IMR-90 (cell line): ENCODE data around the gene GLT8D2. TPM values are rescaled to one million over a fixed set of nuclear protein-coding genes. Genes with fewer than 3 reads are reported as not detected.
A peak's percentile ranks its signal among the peaks of the same experiment; 100 is the strongest.

Experiments used
- ATAC-seq: fragments of 200-7000 bp; cut with Tn5 transposase; 2 replicates; pipeline ENCODE4 v1.9.1; 2020; ENCODE audit warnings: low read depth, mild to moderate bottlenecking, moderate library complexity
- BruUV-seq: library from RNA; stranded (reverse); fragments of 400-500 nt; replicated peaks from 2 replicates; lab custom pipeline; 2021; lab: Mats Ljungman, UMichigan
- CTCF ChIA-PET: fragments of 300-600 bp; formaldehyde crosslinking; extraction: SDS; loops from one replicate; lab custom pipeline; 2021; ENCODE audit warnings: antibody characterized with exemption; lab: Yijun Ruan, JAX
- POLR2A ChIA-PET: fragments of 300-600 bp; sonication (Branson Sonifier 250); formaldehyde crosslinking; loops from one replicate; lab custom pipeline; 2022; ENCODE audit warnings: antibody characterized with exemption; ENCODE audit not compliant: unreplicated experiment; lab: Charles Lee
- DNase-seq: peaks from one replicate; pipeline ENCODE4 v3.0.0; 2013
- H2AFZ ChIP-seq: replicated peaks from 2 replicates; pipeline ENCODE3; 2013; ENCODE audit warnings: low read length, mild to moderate bottlenecking; ENCODE audit not compliant: poor library complexity
- H2AK5ac ChIP-seq: 2 replicates; pipeline ENCODE4 v1.6.1; 2013; ENCODE audit warnings: low read depth, low read length, inconsistent platforms
- H2AK9ac ChIP-seq: replicated peaks from 2 replicates; pipeline ENCODE3; 2013; ENCODE audit warnings: mild to moderate bottlenecking, low read depth, low read length, moderate library complexity; ENCODE audit not compliant: poor library complexity
- H2BK120ac ChIP-seq: 2 replicates; pipeline ENCODE4 v1.6.1; 2013; ENCODE audit warnings: low read depth, low read length, inconsistent platforms
- H2BK15ac ChIP-seq: 3 replicates; pipeline ENCODE4 v1.6.1; 2013; ENCODE audit warnings: low read depth, low read length, inconsistent platforms
- H2BK20ac ChIP-seq: 2 replicates; pipeline ENCODE4 v1.6.1; 2013; ENCODE audit warnings: low read depth, mild to moderate bottlenecking, inconsistent platforms, low read length, moderate library complexity
- H2BK5ac ChIP-seq: 2 replicates; pipeline ENCODE4 v1.6.1; 2013; ENCODE audit warnings: mild to moderate bottlenecking, low read depth, low read length, inconsistent platforms; ENCODE audit not compliant: poor library complexity, severe bottlenecking
- H3K14ac ChIP-seq: replicated peaks from 2 replicates; pipeline ENCODE4 v1.6.1; 2013; ENCODE audit warnings: low read depth, low read length, inconsistent platforms
- H3K18ac ChIP-seq: 2 replicates; pipeline ENCODE4 v1.6.1; 2013; ENCODE audit warnings: low read depth, low read length, control low read depth
- H3K23ac ChIP-seq: 2 replicates; pipeline ENCODE4 v1.6.1; 2013; ENCODE audit warnings: low read depth, low read length, inconsistent platforms
- H3K27ac ChIP-seq: 2 replicates; pipeline ENCODE4 v1.5.1; 2013; ENCODE audit warnings: mild to moderate bottlenecking, control low read depth, low read length; ENCODE audit not compliant: insufficient read depth
- H3K27me3 ChIP-seq: 2 replicates; pipeline ENCODE4 v1.6.1; 2013; ENCODE audit warnings: low read length; ENCODE audit not compliant: control insufficient read depth, insufficient read depth
- H3K36me3 ChIP-seq: 2 replicates; pipeline ENCODE4 v1.6.1; 2013; ENCODE audit warnings: low read length, mixed read lengths; ENCODE audit not compliant: control insufficient read depth, insufficient read depth
- H3K4ac ChIP-seq: 2 replicates; pipeline ENCODE4 v1.6.1; 2013; ENCODE audit warnings: low read depth, low read length, inconsistent platforms
- H3K4me1 ChIP-seq: 2 replicates; pipeline ENCODE4 v1.6.1; 2013; ENCODE audit warnings: low read length, mixed read lengths; ENCODE audit not compliant: control insufficient read depth, insufficient read depth
- H3K4me2 ChIP-seq: 2 replicates; pipeline ENCODE4 v1.6.1; 2013; ENCODE audit warnings: low read depth, mild to moderate bottlenecking, control low read depth, low read length, moderate library complexity
- H3K4me3 ChIP-seq: 2 replicates; pipeline ENCODE4 v1.5.1; 2013; ENCODE audit warnings: low read depth, mild to moderate bottlenecking, control low read depth, low read length, moderate library complexity; ENCODE audit not compliant: insufficient read depth
- H3K56ac ChIP-seq: 2 replicates; pipeline ENCODE4 v1.6.1; 2013; ENCODE audit warnings: low read length, inconsistent platforms; ENCODE audit not compliant: insufficient read depth; ENCODE audit errors: extremely low read depth
- H3K79me1 ChIP-seq, 2 experiments: 2 replicates each; pipeline ENCODE4 v1.6.1; 2013; ENCODE audit warnings: low read length in 2 of 2, inconsistent platforms in 1 of 2, low read depth in 1 of 2
- H3K9ac ChIP-seq: 2 replicates; pipeline ENCODE4 v1.6.1; 2013; ENCODE audit warnings: low read depth, low read length, control low read depth
- H3K9me1 ChIP-seq: 2 replicates; pipeline ENCODE4 v1.6.1; 2013; ENCODE audit warnings: low read length, inconsistent platforms; ENCODE audit not compliant: insufficient read depth
- H3K9me3 ChIP-seq: 2 replicates; pipeline ENCODE4 v1.6.1; 2013; ENCODE audit warnings: low read length; ENCODE audit not compliant: control insufficient read depth, insufficient read depth
- H4K20me1 ChIP-seq: 2 replicates; pipeline ENCODE4 v1.6.1; 2013; ENCODE audit warnings: low read length, inconsistent platforms; ENCODE audit not compliant: insufficient read depth
- H4K5ac ChIP-seq: 2 replicates; pipeline ENCODE4 v1.6.1; 2013; ENCODE audit warnings: mild to moderate bottlenecking, low read depth, low read length, control low read depth
- H4K8ac ChIP-seq, 2 experiments: 2 replicates each; pipeline ENCODE4 v1.6.1; 2013; ENCODE audit warnings: low read depth in 2 of 2, low read length in 2 of 2, control low read depth in 1 of 2, inconsistent platforms in 1 of 2
- H4K91ac ChIP-seq: 2 replicates; pipeline ENCODE4 v1.6.1; 2013; ENCODE audit warnings: low read depth, low read length, inconsistent platforms; ENCODE audit not compliant: insufficient read depth
- BHLHE40 ChIP-seq: fragments of 150-350 bp; IDR thresholded peaks from 2 replicates; pipeline ENCODE4 v1.6.1; 2016; ENCODE audit warnings: mild to moderate bottlenecking, low read depth, low read length
- CEBPB ChIP-seq: IDR thresholded peaks from 2 replicates; pipeline ENCODE4 v1.6.1; 2012; ENCODE audit warnings: low read depth, low read length, improper control_type of control experiment
- CHD1 ChIP-seq: IDR thresholded peaks from 2 replicates; pipeline ENCODE4 v1.6.1; 2012; ENCODE audit warnings: low read depth, low read length, improper control_type of control experiment
- CTCF ChIP-seq: conservative IDR thresholded peaks from 2 replicates; pipeline ENCODE4 v1.5.1; 2012; ENCODE audit warnings: mild to moderate bottlenecking, low read depth, low read length, improper control_type of control experiment
- ELK1 ChIP-seq: fragments of 150-350 bp; IDR thresholded peaks from 2 replicates; pipeline ENCODE4 v1.6.1; 2016; ENCODE audit warnings: low read depth, mild to moderate bottlenecking, low read length, moderate library complexity, borderline replicate concordance
- FOS ChIP-seq: fragments of 150-350 bp; IDR thresholded peaks from 2 replicates; pipeline ENCODE4 v1.6.1; 2016; ENCODE audit warnings: low read depth, low read length
- MAFK ChIP-seq: IDR thresholded peaks from 2 replicates; pipeline ENCODE4 v1.6.1; 2012; ENCODE audit warnings: low read depth, low read length, improper control_type of control experiment
- MXI1 ChIP-seq: IDR thresholded peaks from 2 replicates; pipeline ENCODE4 v1.6.1; 2012; ENCODE audit warnings: low read depth, mild to moderate bottlenecking, low read length, moderate library complexity, borderline replicate concordance
- NFE2L2 ChIP-seq: fragments of 150-350 bp; IDR thresholded peaks from 2 replicates; pipeline ENCODE4 v1.6.1; 2016; ENCODE audit warnings: low read depth, mild to moderate bottlenecking, low read length
- POLR2A ChIP-seq: IDR thresholded peaks from 2 replicates; pipeline ENCODE4 v1.6.1; 2012; ENCODE audit warnings: mild to moderate bottlenecking, low read depth, low read length
- RCOR1 ChIP-seq: IDR thresholded peaks from 2 replicates; pipeline ENCODE4 v1.6.1; 2012; ENCODE audit warnings: mild to moderate bottlenecking, low read length, improper control_type of control experiment; ENCODE audit not compliant: insufficient replicate concordance
- RFX5 ChIP-seq: IDR thresholded peaks from 2 replicates; pipeline ENCODE4 v1.8.0; 2012; ENCODE audit warnings: low read depth, mild to moderate bottlenecking, low read length, moderate library complexity
- SMC3 ChIP-seq: fragments of 150-350 bp; IDR thresholded peaks from 2 replicates; pipeline ENCODE4 v1.6.1; 2016; ENCODE audit warnings: low read depth, mild to moderate bottlenecking, antibody characterized with exemption, low read length, moderate library complexity
- USF2 ChIP-seq: fragments of 150-350 bp; IDR thresholded peaks from 2 replicates; pipeline ENCODE4 v1.6.1; 2017; ENCODE audit warnings: mild to moderate bottlenecking, antibody characterized with exemption, low read length, low read depth
- WGBS, 2 experiments: methylation state at CpG; one replicate each; pipeline versions ENCODE4 v1.1.5 to v1.1.7; 2013; ENCODE audit warnings: missing lambda C conversion rate in 2 of 2; ENCODE audit not compliant: insufficient read length in 1 of 2; ENCODE audit errors: extremely low coverage in 2 of 2; 5-methylcytosine and 5-hydroxymethylcytosine counted together
- dilution Hi-C: fragments of 300-500 bp; cut with HindIII; formaldehyde crosslinking; loops from one replicate; pipeline ENCODE4 v1.14.3; 2018; ENCODE audit warnings: low sequenced_read_pairs; ENCODE audit not compliant: unreplicated experiment
- in situ Hi-C: fragments of 300-500 bp; cut with MboI; formaldehyde crosslinking; loops from 3 replicates; pipeline ENCODE4 v1.14.3; 2019; ENCODE audit warnings: low sequenced_read_pairs, inconsistent platforms, mixed read lengths
- intact Hi-C: fragments of 100-400 bp; cut with micrococcal nuclease; formaldehyde crosslinking; loops from 2 replicates; pipeline ENCODE4 v1.10.0; 2022
- polyA plus RNA-seq, 3 experiments: library from polyadenylated mRNA; depleted of rRNA; stranded (reverse); fragments of >200 nt; gene quantifications; 2 replicates each; pipeline ENCODE4 v1.2.3, GENCODE V29; 2012; ENCODE audit warnings: low replicate concordance in 1 of 3
- total RNA-seq: library from RNA; depleted of rRNA; stranded (reverse); fragments of >200 nt; gene quantifications from 2 replicates; pipeline ENCODE4 v1.2.3, GENCODE V29; 2012

GLT8D2 gene
- total and polyA plus RNA-seq, 2 of the 4 experiments (the other 2 are of a cell fraction), result 33.5 to 47.9 TPM

- no peak for TF ChIP-seq FOS
Observed at GRCh38 chr12:103969391-103969790, 80.6 kb downstream of the GLT8D2 start (continued).

- no peaks in the 10 kb centered on the region for H3K9me3 ChIP-seq
- ChIA-PET CTCF (interaction anchor here (1.2 kb wide), 1 partner anchor 101 kb away, joined by 3 read pairs; no protein-coding TSS in a partner anchor), POLR2A (interaction anchor here (1.4 kb wide), 1 partner anchor 10 kb away, joined by 6 read pairs; a partner anchor contains a TSS)
- intact Hi-C loops, result loop anchor here (2.0 to 10.0 kb wide), 3 partner anchors 82 to 318 kb away; partner anchors contain the start of gene HCFC2
- H2BK20ac ChIP-seq, result no peak overlapping the region
- peak overlapping the region; percentile 96; the same call in 1 of the 2 replicates for H3K56ac ChIP-seq
- no peak overlapping the region for H2AK9ac ChIP-seq
- no CpG with 5 or more reads among the region's 1 CpG for WGBS, 2 experiments
- H3K4me1 ChIP-seq, result peaks cover 12% of the 10 kb centered on the region
- no peak overlapping the region for H4K91ac ChIP-seq
- BruUV-seq, result TSS peak; percentile 49
- H3K4me3 ChIP-seq, result peak overlapping the region; percentile 85
- H2BK120ac ChIP-seq, result no peak overlapping the region
- no peak for DNase-seq
- peaks cover 4% of the 10 kb centered on the region; the same call in 1 of the 2 replicates for H3K9me1 ChIP-seq
- peaks cover 11 to 63% of the 10 kb centered on the region in 2 experiments; a peak in 3 of 4 replicates for H3K79me1 ChIP-seq
- H2AFZ ChIP-seq, result no peak overlapping the region
- in situ Hi-C loops, result no loop called here
- H3K4ac ChIP-seq, result peak overlapping the region; percentile 51
- peaks cover 24% of the 10 kb centered on the region for H4K20me1 ChIP-seq
- H3K14ac ChIP-seq, result peak overlapping the region; percentile 91; the same call in 1 of the 2 replicates
- dilution Hi-C loops, result no loop called here
- ATAC-seq, result no peak
- peak overlapping the region; percentile 87 for H3K4me2 ChIP-seq
- peak overlapping the region; percentile 77; the same call in 1 of the 2 replicates for H3K27ac ChIP-seq
- H3K36me3 ChIP-seq, result peaks cover 1% of the 10 kb centered on the region
- H3K23ac ChIP-seq, result peak overlapping the region; percentile 98; the same call in 1 of the 2 replicates
- H3K27me3 ChIP-seq, result no peaks in the 10 kb centered on the region
- no peak overlapping the region for H2AK5ac ChIP-seq
- peak overlapping the region; percentile 92 for H3K9ac ChIP-seq
- no peak overlapping the region for H3K18ac ChIP-seq
- peak overlapping the region; percentile 24 to 77; a peak in 2 of 4 replicates for H4K8ac ChIP-seq
- peak overlapping the region; percentile 84 for H2BK5ac ChIP-seq
- H4K5ac ChIP-seq, result peak overlapping the region; percentile 12; the same call in 1 of the 2 replicates
- no peak overlapping the region for H2BK15ac ChIP-seq
- TF ChIP-seq RCOR1 (no peak), USF2 (no peak), RFX5 (no peak), MAFK (no peak), ELK1 (no peak), CHD1 (no peak), POLR2A (no peak), SMC3 (no peak), CTCF (no peak), MXI1 (no peak), NFE2L2 (no peak), CEBPB (no peak), BHLHE40 (no peak)
Observed at GRCh38 chr12:103966736-103967135, 83.3 kb downstream of the GLT8D2 start.
